NCI-H128 (cell line): ENCODE results near the gene STAG3.
"Not testable (repeated sequence)": the region's sequence is repeated elsewhere in the genome, so short reads cannot be mapped to it uniquely, and the experiment has no call there.

ENCODE experiments used
- DNase-seq: peaks from one replicate; lab custom pipeline; 2025; ENCODE audit not compliant: unreplicated experiment; lab: John Stamatoyannopoulos, UW

STAG3 gene

GRCh38 chr7:100211342-100211780, 33.6 kb downstream of the STAG3 start:
- DNase-seq, result no peak

DNA sequence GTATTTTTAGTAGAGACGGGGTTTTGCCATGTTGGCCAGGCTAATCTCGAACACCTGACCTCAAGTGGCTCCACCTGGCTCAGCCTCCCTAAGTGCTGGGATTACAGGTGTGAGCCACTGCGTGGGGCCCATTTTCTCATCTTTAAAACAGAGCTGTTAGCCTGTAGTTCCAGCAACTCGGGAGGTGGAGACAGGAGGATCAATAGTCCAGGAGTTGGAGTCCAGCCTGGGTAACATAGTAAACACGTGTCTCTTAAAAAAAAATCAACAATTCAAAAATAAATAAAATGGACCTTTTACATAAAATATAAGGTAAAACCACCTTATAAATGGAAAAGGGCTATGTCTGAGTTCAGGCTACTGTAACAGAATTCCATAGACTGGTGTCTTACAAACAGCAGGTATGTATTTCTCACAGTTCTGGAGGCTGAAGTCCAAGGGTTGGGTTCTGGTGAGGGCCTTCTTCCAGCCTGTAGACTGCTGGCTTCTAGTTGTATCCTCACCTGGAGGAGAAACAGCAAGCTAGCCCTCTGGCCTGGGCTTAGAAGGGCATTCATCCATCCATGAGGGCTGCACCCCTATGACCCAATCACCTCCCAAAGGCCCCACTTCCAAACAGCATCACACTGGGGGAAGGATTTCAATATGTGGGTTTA, 35.0 kb downstream of the STAG3 start:
- DNase-seq, result no peak

DNA sequence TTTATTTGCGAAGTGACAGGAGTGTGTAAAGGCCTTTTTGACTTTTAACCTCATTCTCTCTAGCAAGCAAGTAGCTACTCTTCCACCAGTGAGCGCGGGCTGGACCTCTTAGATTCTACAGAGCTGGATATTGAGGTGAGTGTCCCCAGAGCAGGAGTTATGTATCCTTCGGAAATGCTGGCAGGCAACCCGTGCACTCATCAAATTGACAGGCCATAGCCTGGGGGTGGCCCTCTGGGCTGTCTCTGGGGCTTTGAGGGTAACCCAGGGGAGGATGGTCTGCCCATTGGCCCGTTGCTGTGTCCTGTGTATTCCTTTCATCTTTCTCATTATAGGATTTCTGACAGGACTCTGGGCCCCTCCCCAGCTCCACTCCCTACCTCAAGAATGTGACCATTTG, 36.0 kb downstream of the STAG3 start:
- DNase-seq, result no peak

DNA sequence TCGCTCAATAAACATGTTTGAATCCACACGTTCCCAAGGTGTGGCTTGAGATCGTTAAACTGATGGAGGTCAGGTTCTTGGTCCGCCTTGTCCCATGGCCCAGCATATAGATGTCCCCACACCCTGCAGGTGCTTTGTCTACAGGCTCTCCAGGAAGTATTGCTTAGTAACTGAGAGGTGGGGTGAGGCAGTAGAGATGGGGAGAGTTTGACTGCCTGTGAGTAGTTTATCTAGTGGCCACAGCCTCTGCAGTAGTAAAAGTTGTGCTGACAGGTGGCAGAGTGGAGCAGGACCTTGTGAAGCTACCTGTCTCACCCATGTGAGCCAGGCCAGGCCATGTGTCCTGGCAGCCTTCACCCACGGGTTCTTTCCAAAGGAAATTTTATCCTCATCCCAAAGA, 36.6 kb downstream of the STAG3 start:
- DNase-seq, result not testable (repeated sequence)

DNA sequence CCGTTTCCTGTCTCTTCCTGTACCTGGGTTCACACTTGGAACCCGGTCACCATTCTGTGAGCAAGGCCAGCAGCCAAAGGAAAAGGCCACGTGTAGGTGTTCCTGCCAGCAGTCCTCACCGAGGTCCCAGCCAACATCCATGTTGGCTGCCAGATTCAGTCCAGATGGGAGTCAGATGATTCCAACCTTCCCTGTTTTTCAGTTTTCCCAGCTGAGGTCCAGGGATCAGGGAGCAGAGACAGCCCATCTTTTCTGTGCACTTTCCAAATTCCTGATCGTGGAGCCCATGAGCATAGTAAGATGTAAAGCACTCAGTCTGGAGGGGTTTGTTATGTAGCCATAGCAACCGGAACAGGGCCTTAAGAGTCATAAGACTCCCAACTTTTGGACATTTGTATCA, 38.2 kb downstream of the STAG3 start:
- DNase-seq, result no peak

- DNase-seq, result peak; percentile 38
Observed at GRCh38 chr7:100217934-100218333, 40.2 kb downstream of the STAG3 start.

DNA sequence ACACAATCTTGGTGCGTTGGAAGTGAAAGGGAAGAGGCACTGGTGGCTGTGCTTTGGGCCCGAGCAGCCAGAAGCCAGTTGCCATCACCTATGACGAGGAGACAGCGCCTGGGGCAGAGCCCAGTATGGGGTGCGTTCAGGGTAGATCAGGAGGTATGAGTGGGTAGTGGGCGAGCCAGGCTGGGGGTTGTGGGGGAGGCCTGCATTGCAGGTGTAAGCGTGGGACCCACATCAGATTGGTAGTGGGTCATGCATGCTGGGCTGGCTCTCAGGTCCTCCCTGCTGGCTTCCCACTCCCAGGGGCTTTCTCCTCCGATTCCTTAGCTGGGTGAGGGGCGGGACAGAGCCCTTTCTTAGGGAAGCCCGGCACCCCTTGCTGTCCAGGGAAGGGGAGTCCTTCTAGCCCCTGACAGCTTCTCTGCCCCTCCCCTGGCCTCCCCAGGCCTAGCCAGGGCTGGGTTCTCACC, 41.6 kb downstream of the STAG3 start:
- no peak for DNase-seq

DNA sequence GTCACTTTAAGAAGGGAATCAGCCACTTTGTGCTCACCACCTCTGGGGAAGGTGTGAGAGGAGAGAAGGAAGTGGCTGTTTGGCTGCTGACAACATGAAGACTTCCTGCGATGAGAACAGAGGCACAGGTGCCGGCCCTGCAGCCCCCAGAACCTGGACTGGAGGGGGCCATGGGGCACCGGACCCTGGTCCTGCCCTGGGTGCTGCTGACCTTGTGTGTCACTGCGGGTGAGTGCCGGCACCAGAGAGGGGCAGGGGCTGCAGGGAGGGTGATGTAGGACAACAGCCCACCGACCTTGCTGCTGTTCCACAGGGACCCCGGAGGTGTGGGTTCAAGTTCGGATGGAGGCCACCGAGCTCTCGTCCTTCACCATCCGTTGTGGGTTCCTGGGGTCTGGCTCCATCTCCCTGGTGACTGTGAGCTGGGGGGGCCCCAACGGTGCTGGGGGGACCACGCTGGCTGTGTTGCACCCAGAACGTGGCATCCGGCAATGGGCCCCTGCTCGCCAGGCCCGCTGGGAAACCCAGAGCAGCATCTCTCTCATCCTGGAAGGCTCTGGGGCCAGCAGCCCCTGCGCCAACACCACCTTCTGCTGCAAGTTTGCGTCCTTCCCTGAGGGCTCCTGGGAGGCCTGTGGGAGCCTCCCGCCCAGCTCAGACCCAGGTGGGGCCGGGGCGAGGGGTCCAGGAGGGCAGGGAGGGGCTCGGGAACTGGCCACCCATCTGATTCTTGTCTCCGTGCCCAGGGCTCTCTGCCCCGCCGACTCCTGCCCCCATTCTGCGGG, 42.3 kb downstream of the STAG3 start, which contains the start of gene PVRIG:
Gene PVRIG (plus strand): TSS at position 149 of the 785 bp plus-strand sequence. CDS start 22 bp downstream, at position 171.
- not testable (repeated sequence) for DNase-seq

- no peak for DNase-seq
Observed at GRCh38 chr7:100220586-100221230, 43.0 kb downstream of the STAG3 start.

GRCh38 chr7:100221231-100221718, 43.6 kb downstream of the STAG3 start:
- DNase-seq, result no peak

- no peak for DNase-seq
Observed at GRCh38 chr7:100221767-100222444, 44.2 kb downstream of the STAG3 start.

DNA sequence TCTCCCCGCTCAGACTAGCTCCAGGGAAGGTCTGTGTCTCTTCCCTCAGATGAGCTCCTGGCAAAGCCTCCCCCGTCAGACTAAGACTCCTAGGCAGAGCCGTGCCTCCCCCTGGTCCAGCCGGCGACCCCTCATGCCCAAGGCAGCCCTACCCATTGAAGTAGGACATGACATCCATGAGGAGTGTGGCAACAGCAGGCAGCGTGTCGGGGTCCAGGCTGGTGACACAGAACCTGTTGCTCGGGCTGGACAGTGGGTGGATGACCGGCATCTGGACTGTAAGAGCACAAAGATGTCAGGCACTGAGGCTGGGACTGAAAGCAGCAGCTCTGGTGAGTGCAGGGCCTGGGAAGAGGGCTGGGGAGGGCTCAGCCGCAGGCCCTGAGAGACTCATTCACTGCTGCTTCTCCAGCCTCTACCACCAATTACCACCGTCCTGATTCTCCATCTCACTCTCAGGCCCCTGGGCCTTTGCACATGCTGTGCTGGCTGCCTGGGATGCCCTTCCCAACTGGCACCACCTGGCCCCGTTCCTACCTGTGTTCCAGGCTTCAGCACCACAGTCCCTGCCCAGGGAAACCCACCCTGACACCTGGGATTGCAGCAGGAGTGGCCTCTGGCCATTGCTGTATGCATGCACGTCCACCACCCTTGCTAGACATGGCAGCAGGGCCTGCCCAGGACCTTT, 44.9 kb downstream of the STAG3 start:
- DNase-seq, result no peak

GRCh38 chr7:100223376-100223927, 45.7 kb downstream of the STAG3 start:
- DNase-seq, result not testable (repeated sequence)

- DNase-seq, result not testable (repeated sequence)
Observed at GRCh38 chr7:100224891-100225290, 47.2 kb downstream of the STAG3 start.

DNA sequence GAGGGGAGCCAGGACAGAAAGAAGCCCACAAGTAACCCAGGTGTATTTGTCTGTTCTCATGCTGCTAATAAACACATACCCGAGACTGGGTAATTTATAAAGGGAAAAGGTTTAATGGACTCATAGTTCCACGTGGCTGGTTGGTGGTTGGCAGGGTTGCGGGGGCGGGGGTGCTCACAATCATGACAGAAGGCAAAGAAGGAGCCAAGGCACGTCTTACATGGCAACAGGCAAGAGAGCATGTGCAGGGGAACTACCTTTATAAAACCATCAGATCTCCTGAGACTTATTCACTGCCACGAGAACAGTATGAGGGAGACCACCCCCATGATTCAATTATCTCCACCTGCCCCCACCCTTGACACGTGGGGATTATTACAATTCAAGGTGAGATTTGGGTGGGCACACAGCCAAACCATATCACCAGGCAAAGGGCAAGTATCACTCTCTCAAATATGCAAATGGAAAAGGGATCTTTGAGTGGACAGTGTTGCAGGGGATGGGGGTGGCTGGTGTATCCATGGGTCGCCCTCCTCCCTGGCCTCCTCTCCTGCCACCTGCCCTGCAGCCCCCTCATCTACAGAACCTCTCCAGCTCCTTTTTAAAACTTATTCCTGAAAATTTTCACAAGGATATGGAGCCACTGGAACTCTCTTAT, 57.1 kb downstream of the STAG3 start:
- not testable (repeated sequence) for DNase-seq

- DNase-seq, result not testable (repeated sequence)
Observed at GRCh38 chr7:100239975-100240374, 62.3 kb downstream of the STAG3 start.

DNA sequence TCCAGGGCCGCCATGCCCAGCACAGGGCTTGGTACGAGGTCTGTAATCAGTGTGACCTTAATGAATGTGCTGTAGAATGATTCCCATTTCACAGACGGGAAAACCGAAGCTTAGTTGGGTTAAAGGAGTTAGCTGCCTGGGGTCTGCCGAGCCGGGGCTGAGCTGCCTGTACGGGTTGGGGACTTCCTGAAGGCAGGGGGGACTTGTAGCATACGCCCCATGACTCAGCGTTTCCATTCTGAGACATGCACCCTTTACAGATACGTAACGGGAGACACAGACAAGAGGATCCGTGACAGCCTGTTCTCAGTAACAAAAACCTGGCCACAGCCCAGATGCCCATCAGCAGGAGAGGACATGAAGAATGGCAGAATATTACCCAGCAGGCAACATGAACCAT, 65.7 kb downstream of the STAG3 start:
- not testable (repeated sequence) for DNase-seq

GRCh38 chr7:100244988-100245605, 67.4 kb downstream of the STAG3 start:
- DNase-seq, result not testable (repeated sequence)
